GM18951 (cell line): ENCODE data around the gene KCNE3.

ENCODE experiments used
- POLR2A ChIP-seq: IDR thresholded peaks from 4 replicates; pipeline ENCODE4 v1.6.1; 2011; ENCODE audit warnings: mild to moderate bottlenecking; ENCODE audit not compliant: insufficient read length, insufficient read depth; ENCODE audit errors: extremely low read depth
- in situ Hi-C: fragments of 300-500 bp; cut with MboI; formaldehyde crosslinking; loops from one replicate; pipeline ENCODE4 v1.12.0; 2022; ENCODE audit warnings: low sequenced_read_pairs, mixed read lengths, inconsistent platforms; ENCODE audit not compliant: unreplicated experiment

The KCNE3 gene

DNA sequence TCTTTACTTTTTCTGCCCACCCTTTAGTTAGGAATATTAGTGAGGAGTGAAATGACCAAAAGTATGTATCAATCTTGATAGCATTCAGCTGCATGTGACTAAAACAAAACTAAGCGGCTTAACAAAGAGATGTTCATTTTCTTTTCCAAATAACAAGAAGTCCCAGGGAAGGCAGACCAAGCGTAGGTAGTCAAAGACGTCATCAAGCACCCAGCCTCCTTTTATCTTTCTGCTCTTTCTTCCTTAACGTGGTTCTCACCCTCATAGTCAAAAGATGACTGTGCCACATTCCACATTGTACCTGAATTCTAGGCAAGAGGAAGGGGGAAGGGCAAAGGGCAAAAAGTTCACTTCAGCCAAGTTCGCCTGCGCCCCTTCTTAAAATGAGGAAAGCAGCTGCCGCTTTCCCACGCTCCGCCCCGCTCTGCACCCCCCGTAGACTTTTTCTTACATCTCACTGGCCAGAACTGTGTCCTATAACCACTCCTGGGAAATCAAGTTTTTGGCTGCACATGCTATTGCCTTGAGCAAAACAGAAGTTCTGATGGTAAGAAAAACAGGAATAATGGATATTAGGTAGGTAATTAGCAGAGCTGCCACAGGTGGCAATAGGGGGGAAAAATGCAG, 54.5 kb downstream of the KCNE3 start:
- in situ Hi-C loops: no loop called here
- TF ChIP-seq POLR2A: no peak

- in situ Hi-C loops: no loop called here
- TF ChIP-seq POLR2A: no peak
These were observed 55.0 kb downstream of the KCNE3 start for GRCh38 chr11:74412321-74412720.

- in situ Hi-C loops: no loop called here
- TF ChIP-seq POLR2A: no peak
These were observed 57.7 kb downstream of the KCNE3 start for GRCh38 chr11:74409633-74410032.
